HEK293 (cell line): ENCODE results near the gene GPI.

Experiments used
- CTCF ChIA-PET: fragments of 350-600 bp; formaldehyde crosslinking; extraction: SDS; loops from one replicate; lab custom pipeline; 2021; ENCODE audit warnings: antibody characterized with exemption; lab: Yijun Ruan, JAX
- POLR2A ChIA-PET: fragments of 300-600 bp; formaldehyde crosslinking; extraction: SDS; loops from one replicate; lab custom pipeline; 2020; ENCODE audit warnings: antibody characterized with exemption, inconsistent platforms; lab: Yijun Ruan, JAX
- H3K27ac ChIP-seq: fragments of 200-500 bp; sonication (Bioruptor generic); 2 replicates; pipeline ENCODE4 v1.5.1; 2014; ENCODE audit warnings: low read depth, low read length, control low read depth, inconsistent platforms; ENCODE audit errors: extremely low read depth
- H3K36me3 ChIP-seq, 2 experiments: fragments of 200-500 bp in 1 of 2; sonication (Bioruptor generic) in 1 of 2; 1 replicate in 1 of 2; 2 replicates in 1 of 2; pipeline ENCODE4 v1.5.1; 2014 to 2017; ENCODE audit warnings: inconsistent platforms in 2 of 2, low read length in 2 of 2; ENCODE audit not compliant: control insufficient read depth in 2 of 2, insufficient read depth in 1 of 2
- H3K4me1 ChIP-seq: fragments of 200-500 bp; sonication (Bioruptor generic); 2 replicates; pipeline ENCODE4 v1.5.1; 2014; ENCODE audit warnings: mild to moderate bottlenecking, low read length, inconsistent platforms; ENCODE audit not compliant: control insufficient read depth, insufficient read depth
- H3K4me3 ChIP-seq: 2 replicates; pipeline ENCODE4 v1.5.1; 2011; ENCODE audit warnings: low read depth, mild to moderate bottlenecking, control low read depth, low read length, moderate library complexity
- H3K9me3 ChIP-seq: fragments of 200-500 bp; sonication (Bioruptor generic); 2 replicates; pipeline ENCODE4 v1.5.1; 2014; ENCODE audit warnings: low read depth, low read length, inconsistent platforms; ENCODE audit not compliant: control insufficient read depth, insufficient read depth
- AEBP2 ChIP-seq: fragments of 450-650 bp; formaldehyde crosslinking; IDR thresholded peaks from 2 replicates; pipeline ENCODE4 v1.5.1; 2016; ENCODE audit warnings: missing biosample characterization, missing genetic modification characterization, borderline replicate concordance
- HOXA7 ChIP-seq: sonication (generic); formaldehyde crosslinking; IDR thresholded peaks from 2 replicates; pipeline ENCODE4 v1.8.1; 2022; ENCODE audit warnings: missing genetic modification reagents, borderline replicate concordance
- HOXC10 ChIP-seq: sonication (generic); formaldehyde crosslinking; IDR thresholded peaks from 2 replicates; pipeline ENCODE4 v1.8.1; 2023; ENCODE audit warnings: mild to moderate bottlenecking, missing genetic modification reagents
- IKZF3 ChIP-seq: fragments of 450-650 bp; IDR thresholded peaks from 2 replicates; pipeline ENCODE4 v1.5.0; 2018; ENCODE audit warnings: missing biosample characterization, mild to moderate bottlenecking, missing genetic modification characterization, moderate library complexity
- TSHZ1 ChIP-seq: fragments of 450-650 bp; formaldehyde crosslinking; IDR thresholded peaks from 2 replicates; pipeline ENCODE4 v1.5.1; 2016; ENCODE audit warnings: missing biosample characterization, missing genetic modification characterization, borderline replicate concordance
- YY2 ChIP-seq: fragments of 450-650 bp; formaldehyde crosslinking; IDR thresholded peaks from 2 replicates; pipeline ENCODE4 v1.5.1; 2016; ENCODE audit warnings: missing biosample characterization, missing genetic modification characterization
- ZFP69B ChIP-seq: fragments of 450-650 bp; formaldehyde crosslinking; IDR thresholded peaks from 2 replicates; pipeline ENCODE4 v1.5.1; 2016; ENCODE audit warnings: missing biosample characterization, missing genetic modification characterization
- ZNF112 ChIP-seq: fragments of 450-650 bp; formaldehyde crosslinking; IDR thresholded peaks from 2 replicates; pipeline ENCODE4 v1.5.0; 2017; ENCODE audit warnings: missing biosample characterization, missing genetic modification characterization
- ZNF146 ChIP-seq: fragments of 450-650 bp; formaldehyde crosslinking; IDR thresholded peaks from 2 replicates; pipeline ENCODE4 v1.5.1; 2016; ENCODE audit warnings: missing biosample characterization, missing genetic modification characterization
- ZNF37A ChIP-seq: fragments of 450-650 bp; IDR thresholded peaks from 2 replicates; pipeline ENCODE4 v1.5.1; 2018; ENCODE audit warnings: missing biosample characterization, missing genetic modification characterization
- ZNF48 ChIP-seq: fragments of 450-650 bp; formaldehyde crosslinking; IDR thresholded peaks from 2 replicates; pipeline ENCODE4 v1.5.1; 2016; ENCODE audit warnings: missing biosample characterization, missing genetic modification characterization
- ZNF549 ChIP-seq: fragments of 450-650 bp; IDR thresholded peaks from 2 replicates; pipeline ENCODE4 v1.5.1; 2018; ENCODE audit warnings: missing biosample characterization, missing genetic modification characterization, mild to moderate bottlenecking, inconsistent platforms, moderate library complexity
- ZNF600 ChIP-seq: fragments of 450-650 bp; formaldehyde crosslinking; IDR thresholded peaks from 2 replicates; pipeline ENCODE4 v1.5.1; 2016; ENCODE audit warnings: missing biosample characterization, missing genetic modification characterization
- ZNF76 ChIP-seq: fragments of 450-650 bp; formaldehyde crosslinking; IDR thresholded peaks from 2 replicates; pipeline ENCODE4; 2016; ENCODE audit warnings: low read depth, missing biosample characterization, missing genetic modification characterization, borderline replicate concordance
- ZNF843 ChIP-seq: fragments of 450-650 bp; formaldehyde crosslinking; IDR thresholded peaks from 2 replicates; pipeline ENCODE4 v1.5.1; 2016; ENCODE audit warnings: missing biosample characterization, missing genetic modification characterization
- TF ChIP-seq, protein P1 (sequence below): fragments of 450-650 bp; formaldehyde crosslinking; IDR thresholded peaks from 2 replicates; pipeline ENCODE4 v1.5.1; 2017; ENCODE audit warnings: missing biosample characterization, missing genetic modification characterization
- TF ChIP-seq, protein P2 (sequence below): fragments of 450-650 bp; formaldehyde crosslinking; IDR thresholded peaks from 2 replicates; pipeline ENCODE4 v1.5.1; 2016; ENCODE audit warnings: missing biosample characterization, missing genetic modification characterization
- TF ChIP-seq, protein P3 (sequence below): fragments of 450-650 bp; formaldehyde crosslinking; IDR thresholded peaks from 2 replicates; pipeline ENCODE4; 2016; ENCODE audit warnings: missing biosample characterization, missing genetic modification characterization

Gene GPI

DNA sequence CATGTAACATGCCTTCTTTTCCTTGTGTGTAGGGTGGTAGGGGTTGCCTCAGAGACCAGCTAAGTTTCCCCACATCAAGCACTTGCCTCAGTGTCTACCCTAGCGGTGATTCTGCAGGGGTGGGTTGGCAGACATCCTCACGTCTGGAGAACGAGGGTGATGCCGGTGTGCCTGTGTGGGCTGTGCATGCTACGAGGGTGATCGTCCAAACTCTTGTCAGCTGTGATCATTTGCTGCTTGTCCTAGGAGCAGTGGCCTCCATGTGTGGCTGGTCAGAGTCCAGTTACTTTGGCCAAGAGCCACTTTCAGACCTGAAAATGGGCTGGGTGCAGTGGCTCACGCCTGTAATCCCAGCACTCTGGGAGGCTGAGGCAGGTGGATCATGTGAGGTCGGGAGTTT is 5.1 kb downstream of the GPI start:
- ChIA-PET CTCF (interaction anchor here (0.6 to 2.9 kb wide), 4 partner anchors 11 to 62 kb away, joined by 3 to 12 read pairs (median 6); no protein-coding TSS in a partner anchor), POLR2A (interaction anchor here (0.7 to 2.4 kb wide), 3 partner anchors 10 to 138 kb away, joined by 3 to 11 read pairs (median 4); no protein-coding TSS in a partner anchor)
- Histone ChIP-seq H3K9me3 (no peaks in the 10 kb centered on the region), H3K36me3 (peaks cover 81 to 88% of the 10 kb centered on the region in 2 experiments), H3K4me1 (peaks cover 14% of the 10 kb centered on the region), H3K4me3 (no peak overlapping the region), H3K27ac (no peak overlapping the region)
- TF ChIP-seq ZFP69B (tag by site-specific recombination) (no peak), IKZF3 (tag by site-specific recombination) (no peak), ZNF76 (tag by site-specific recombination) (no peak), ZNF843 (tag by site-specific recombination) (no peak), HOXC10 (CRISPR knock-in tag) (no peak), YY2 (tag by site-specific recombination) (no peak), ZNF112 (no peak), ZNF48 (tag by site-specific recombination) (no peak), HOXA7 (CRISPR knock-in tag) (no peak), ZNF549 (tag by site-specific recombination) (no peak), ZNF146 (tag by site-specific recombination) (no peak), ZNF600 (tag by site-specific recombination) (no peak), ZNF37A (tag by site-specific recombination) (no peak)
- TF ChIP-seq, protein P1, sequence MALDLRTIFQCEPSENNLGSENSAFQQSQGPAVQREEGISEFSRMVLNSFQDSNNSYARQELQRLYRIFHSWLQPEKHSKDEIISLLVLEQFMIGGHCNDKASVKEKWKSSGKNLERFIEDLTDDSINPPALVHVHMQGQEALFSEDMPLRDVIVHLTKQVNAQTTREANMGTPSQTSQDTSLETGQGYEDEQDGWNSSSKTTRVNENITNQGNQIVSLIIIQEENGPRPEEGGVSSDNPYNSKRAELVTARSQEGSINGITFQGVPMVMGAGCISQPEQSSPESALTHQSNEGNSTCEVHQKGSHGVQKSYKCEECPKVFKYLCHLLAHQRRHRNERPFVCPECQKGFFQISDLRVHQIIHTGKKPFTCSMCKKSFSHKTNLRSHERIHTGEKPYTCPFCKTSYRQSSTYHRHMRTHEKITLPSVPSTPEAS (tag by site-specific recombination) = no peak
- TF ChIP-seq, protein P2, sequence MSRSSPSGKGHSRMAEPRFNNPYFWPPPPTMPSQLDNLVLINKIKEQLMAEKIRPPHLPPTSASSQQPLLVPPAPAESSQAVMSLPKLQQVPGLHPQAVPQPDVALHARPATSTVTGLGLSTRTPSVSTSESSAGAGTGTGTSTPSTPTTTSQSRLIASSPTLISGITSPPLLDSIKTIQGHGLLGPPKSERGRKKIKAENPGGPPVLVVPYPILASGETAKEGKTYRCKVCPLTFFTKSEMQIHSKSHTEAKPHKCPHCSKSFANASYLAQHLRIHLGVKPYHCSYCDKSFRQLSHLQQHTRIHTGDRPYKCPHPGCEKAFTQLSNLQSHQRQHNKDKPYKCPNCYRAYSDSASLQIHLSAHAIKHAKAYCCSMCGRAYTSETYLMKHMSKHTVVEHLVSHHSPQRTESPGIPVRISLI (tag by site-specific recombination) = no peak
- TF ChIP-seq, protein P3, sequence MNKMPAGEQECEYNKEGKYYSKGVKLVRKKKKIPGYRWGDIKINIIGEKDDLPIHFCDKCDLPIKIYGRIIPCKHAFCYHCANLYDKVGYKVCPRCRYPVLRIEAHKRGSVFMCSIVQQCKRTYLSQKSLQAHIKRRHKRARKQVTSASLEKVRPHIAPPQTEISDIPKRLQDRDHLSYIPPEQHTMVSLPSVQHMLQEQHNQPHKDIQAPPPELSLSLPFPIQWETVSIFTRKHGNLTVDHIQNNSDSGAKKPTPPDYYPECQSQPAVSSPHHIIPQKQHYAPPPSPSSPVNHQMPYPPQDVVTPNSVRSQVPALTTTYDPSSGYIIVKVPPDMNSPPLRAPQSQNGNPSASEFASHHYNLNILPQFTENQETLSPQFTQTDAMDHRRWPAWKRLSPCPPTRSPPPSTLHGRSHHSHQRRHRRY (tag by site-specific recombination) = no peak

- H3K4me1 ChIP-seq = peaks cover 11% of the 10 kb centered on the region
- no peak overlapping the region for H3K4me3 ChIP-seq
- CTCF ChIA-PET = interaction anchor here (0.6 to 2.9 kb wide), 3 partner anchors 25 to 59 kb away, joined by 3 to 12 read pairs (median 8); no protein-coding TSS in a partner anchor
- peaks cover 89 to 97% of the 10 kb centered on the region in 2 experiments for H3K36me3 ChIP-seq
- TF ChIP-seq TSHZ1 (tag by site-specific recombination) (no peak), AEBP2 (tag by site-specific recombination) (no peak)
- TF ChIP-seq, all 188 proteins: peak for 0
- H3K9me3 ChIP-seq = no peaks in the 10 kb centered on the region
- POLR2A ChIA-PET = interaction anchor here (0.5 to 1.4 kb wide), 5 partner anchors 12 to 129 kb away, joined by 3 to 4 read pairs (median 4); no protein-coding TSS in a partner anchor
- no peak overlapping the region; the same call in 1 of the 2 replicates for H3K27ac ChIP-seq
Measured at GRCh38 chr19:34370983-34371382, 6.0 kb downstream of the GPI start.
